Endothelial cell of umbilical vein (primary cell): ENCODE measurements around the gene MON1A. TPM values are rescaled to one million over a fixed set of nuclear protein-coding genes. Genes with fewer than 3 reads are reported as not detected.

ENCODE experiments used
- BruUV-seq: library from RNA; stranded (reverse); fragments of 400-500 nt; replicated peaks from 2 replicates; lab custom pipeline; 2021; lab: Mats Ljungman, UMichigan
- CTCF ChIA-PET: fragments of 300-600, 350-600 bp; sonication (Branson Sonifier 250); formaldehyde crosslinking; loops from one replicate; lab custom pipeline; 2021; ENCODE audit warnings: antibody characterized with exemption, inconsistent platforms; lab: Charles Lee
- POLR2A ChIA-PET: fragments of 300-600, 350-600 bp; sonication (Branson Sonifier 250); formaldehyde crosslinking; loops from one replicate; lab custom pipeline; 2021; ENCODE audit warnings: antibody characterized with exemption, inconsistent platforms; lab: Charles Lee
- DNase-seq: peaks from one replicate; pipeline ENCODE4 v3.0.0-alpha.2; 2011; ENCODE audit warnings: low read depth, low spot score
- FAIRE-seq: peaks from 2 replicates; lab custom pipeline; 2011; peaks lifted over from hg19 to GRCh38; lab: Jason Lieb, UNC
- H2AFZ ChIP-seq: 2 replicates; pipeline ENCODE4 v1.6.0; 2012; ENCODE audit warnings: low read depth, low read length, control low read depth, inconsistent platforms
- H3K27ac ChIP-seq: 2 replicates; pipeline ENCODE4 v1.5.1; 2011; ENCODE audit warnings: low read depth, mild to moderate bottlenecking, control low read depth, low read length, moderate library complexity; ENCODE audit not compliant: insufficient read depth
- H3K27me3 ChIP-seq, 2 experiments: 2 replicates each; pipeline versions ENCODE4 v1.6.0 to v1.6.1; 2011; ENCODE audit warnings: low read length in 2 of 2, mixed read lengths in 1 of 2; ENCODE audit not compliant: control insufficient read depth in 2 of 2, insufficient read depth in 2 of 2
- H3K36me3 ChIP-seq, 2 experiments: 2 replicates in 1 of 2; 3 replicates in 1 of 2; pipeline ENCODE4 v1.5.1; 2011; ENCODE audit warnings: low read length in 2 of 2, mild to moderate bottlenecking in 1 of 2, moderate library complexity in 1 of 2; ENCODE audit not compliant: control insufficient read depth in 2 of 2, insufficient read depth in 2 of 2; ENCODE audit errors: extremely low read depth in 1 of 2
- H3K4me1 ChIP-seq: 3 replicates; pipeline ENCODE4 v1.5.1; 2011; ENCODE audit warnings: mild to moderate bottlenecking, low read length; ENCODE audit not compliant: control insufficient read depth, insufficient read depth; ENCODE audit errors: extremely low read depth
- H3K4me2 ChIP-seq: 2 replicates; pipeline ENCODE4 v1.6.1; 2011; ENCODE audit warnings: low read length, control low read depth, mixed read lengths; ENCODE audit not compliant: insufficient read depth
- H3K4me3 ChIP-seq, 3 experiments: fragments of 200-600 bp in 1 of 3; sonication (generic), shearing (Covaris generic) in 1 of 3; replicated peaks in 1 of 3; 2 replicates each; pipeline ENCODE4 v1.5.1; 2011 to 2016; ENCODE audit warnings: control low read depth in 3 of 3, low read length in 3 of 3, mild to moderate bottlenecking in 2 of 3, inconsistent platforms in 1 of 3, low read depth in 1 of 3, moderate library complexity in 1 of 3; ENCODE audit not compliant: insufficient read depth in 1 of 3
- H3K79me2 ChIP-seq: 2 replicates; pipeline ENCODE4 v1.6.0; 2012; ENCODE audit warnings: low read length, inconsistent platforms; ENCODE audit not compliant: control insufficient read depth, insufficient read depth
- H3K9ac ChIP-seq: replicated peaks from 2 replicates; pipeline ENCODE3; 2011; ENCODE audit warnings: low read length, control low read depth; ENCODE audit not compliant: insufficient read depth; ENCODE audit errors: extremely low read depth
- H3K9me1 ChIP-seq: replicated peaks from 3 replicates; pipeline ENCODE4 v1.6.0; 2011; ENCODE audit warnings: mild to moderate bottlenecking, low read length; ENCODE audit not compliant: control insufficient read depth, insufficient read depth; ENCODE audit errors: extremely low read depth
- H3K9me3 ChIP-seq: replicated peaks from 2 replicates; pipeline ENCODE4 v1.5.1; 2012; ENCODE audit warnings: low read length, inconsistent platforms; ENCODE audit not compliant: control insufficient read depth, insufficient read depth
- H4K20me1 ChIP-seq: replicated peaks from 2 replicates; pipeline ENCODE3; 2011; ENCODE audit warnings: mild to moderate bottlenecking, low read length; ENCODE audit not compliant: control insufficient read depth, insufficient read depth; ENCODE audit errors: extremely low read depth
- EZH2 ChIP-seq: IDR thresholded peaks from 2 replicates; pipeline ENCODE4 v1.6.1; 2012; ENCODE audit warnings: borderline replicate concordance, low read depth, mild to moderate bottlenecking, moderate library complexity, low read length, inconsistent platforms; ENCODE audit not compliant: severe bottlenecking
- FOS ChIP-seq: IDR thresholded peaks from 2 replicates; pipeline ENCODE4 v1.6.1; 2011; ENCODE audit warnings: mild to moderate bottlenecking, low read length, moderate library complexity, borderline replicate concordance; ENCODE audit not compliant: insufficient read depth
- GATA2 ChIP-seq: IDR thresholded peaks from 2 replicates; pipeline ENCODE4 v1.7.0; 2011; ENCODE audit warnings: low read depth, mild to moderate bottlenecking, moderate library complexity, mixed read lengths, low read length; ENCODE audit not compliant: insufficient read length, insufficient read depth
- JUN ChIP-seq: IDR thresholded peaks from 2 replicates; pipeline ENCODE4 v1.6.1; 2011; ENCODE audit warnings: borderline replicate concordance, low read depth; ENCODE audit not compliant: insufficient read length, insufficient read depth
- MYC ChIP-seq: IDR thresholded peaks from one replicate; pipeline ENCODE4 v1.6.1; 2011; ENCODE audit warnings: mild to moderate bottlenecking, low read depth, low read length
- POLR2AphosphoS5 ChIP-seq: IDR thresholded peaks from 2 replicates; pipeline ENCODE4 v1.6.1; 2012; ENCODE audit warnings: low read depth, mild to moderate bottlenecking, control low read depth, low read length, moderate library complexity; ENCODE audit not compliant: insufficient read depth
- dilution Hi-C: fragments of 300-500 bp; cut with MboI; formaldehyde crosslinking; loops from one replicate; pipeline ENCODE4 v1.15.0; 2019; ENCODE audit warnings: low sequenced_read_pairs; ENCODE audit not compliant: extremely low pct_ligation_motif_present
- intact Hi-C: fragments of 100-400 bp; cut with micrococcal nuclease; formaldehyde crosslinking; loops from one replicate; pipeline ENCODE4 v1.10.0; 2022
- polyA plus RNA-seq, 4 experiments: library from polyadenylated mRNA; depleted of rRNA in 3 of 4; stranded (reverse) in 3 of 4; unstranded in 1 of 4; fragments of >200 nt; gene quantifications; 2 replicates each; pipeline versions ENCODE4 v1.2.1 to v1.2.3, GENCODE V29; 2011 to 2012; ENCODE audit warnings: missing spikeins in 1 of 4
- total RNA-seq: library from RNA; stranded (reverse); gene quantifications from 2 replicates; pipeline ENCODE4 v1.2.3, GENCODE V29; 2021
- TF ChIP-seq, protein P1 (sequence below): IDR thresholded peaks from 2 replicates; pipeline ENCODE4 v1.6.1; 2011; ENCODE audit not compliant: insufficient read depth, insufficient read length

Gene MON1A
- total and polyA plus RNA-seq, 2 donors (not counting 3 experiments of a cell fraction or from before 2014, with no cell fraction given), result 17.5 to 31.1 TPM

- H3K9ac ChIP-seq, result no peak overlapping the region
- H3K27ac ChIP-seq, result no peak overlapping the region
- H3K4me2 ChIP-seq, result no peak overlapping the region
- H3K79me2 ChIP-seq, result no peaks in the 10 kb centered on the region
- H3K36me3 ChIP-seq, result peaks cover 0 to 10% of the 10 kb centered on the region in 2 experiments
- H3K4me1 ChIP-seq, result peaks cover 2% of the 10 kb centered on the region
- TF ChIP-seq, protein P1, sequence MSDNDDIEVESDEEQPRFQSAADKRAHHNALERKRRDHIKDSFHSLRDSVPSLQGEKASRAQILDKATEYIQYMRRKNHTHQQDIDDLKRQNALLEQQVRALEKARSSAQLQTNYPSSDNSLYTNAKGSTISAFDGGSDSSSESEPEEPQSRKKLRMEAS, result no peak
- TF ChIP-seq EZH2, result no peak
- no peak for TF ChIP-seq POLR2AphosphoS5
- no peak for TF ChIP-seq MYC
- no peak for TF ChIP-seq GATA2
- no peak for TF ChIP-seq FOS
- TF ChIP-seq JUN, result no peak
- H3K9me1 ChIP-seq, result no peaks in the 10 kb centered on the region
- POLR2A ChIA-PET, result no interaction called here
- CTCF ChIA-PET, result interaction anchor here (1.1 to 1.5 kb wide), 2 partner anchors 18 to 26 kb away, joined by 4 to 5 read pairs; partner anchors contain the start of gene MON1A
- FAIRE-seq (no peak), DNase-seq (no peak)
- no peaks in the 10 kb centered on the region for H3K27me3 ChIP-seq
- dilution Hi-C loops (no loop called here), intact Hi-C loops (no loop called here)
- no peaks in the 10 kb centered on the region for H3K9me3 ChIP-seq
- no peaks in the 10 kb centered on the region for H4K20me1 ChIP-seq
- no peak overlapping the region for H2AFZ ChIP-seq
- BruUV-seq, result no TSS peak
- H3K4me3 ChIP-seq, result no peak overlapping the region
Measured at GRCh38 chr3:49911124-49911420, 18.5 kb downstream of the MON1A start.
